GM21390 (cell line): ENCODE data around the gene CRYBB1.
"Not testable (repeated sequence)": the region's sequence is repeated elsewhere in the genome, so short reads cannot be mapped to it uniquely, and the experiment has no call there.

Experiments
- ATAC-seq: cut with Tn5 transposase; IDR thresholded peaks from one replicate; pipeline ENCODE4 v1.9.1; 2021; ENCODE audit not compliant: unreplicated experiment

Gene CRYBB1

GRCh38 chr22:26642465-26643417 lies 24.9 kb upstream of the CRYBB1 start:
- ATAC-seq, result no peak

- ATAC-seq, result no peak
Measured at GRCh38 chr22:26636296-26636695, 18.5 kb upstream of the CRYBB1 start.

GRCh38 chr22:26635117-26635516 lies 17.3 kb upstream of the CRYBB1 start:
- ATAC-seq, result no peak

- no peak for ATAC-seq
Measured at GRCh38 chr22:26634189-26634588, 16.4 kb upstream of the CRYBB1 start.

GRCh38 chr22:26632422-26633155 lies 14.8 kb upstream of the CRYBB1 start:
- ATAC-seq, result no peak

- no peak for ATAC-seq
Measured at GRCh38 chr22:26631282-26631681, 13.5 kb upstream of the CRYBB1 start.

- ATAC-seq, result no peak
Measured at GRCh38 chr22:26629988-26630761, 12.3 kb upstream of the CRYBB1 start.

- no peak for ATAC-seq
Measured at GRCh38 chr22:26624803-26625202, 7.0 kb upstream of the CRYBB1 start.

GRCh38 chr22:26623984-26624383 lies 6.2 kb upstream of the CRYBB1 start:
- no peak for ATAC-seq

GRCh38 chr22:26621663-26622062 lies 3.8 kb upstream of the CRYBB1 start, which contains the start of gene CRYBA4:
Gene CRYBA4 (plus strand): TSS chr22:26621963. CDS start chr22:26622597, 634 bp downstream.
- no peak for ATAC-seq

- ATAC-seq, result no peak
Measured at GRCh38 chr22:26620197-26620596, 2.4 kb upstream of the CRYBB1 start.

- no peak for ATAC-seq
Measured at GRCh38 chr22:26619510-26619909, 1.7 kb upstream of the CRYBB1 start.

- ATAC-seq, result no peak
Measured at GRCh38 chr22:26618455-26618854, 628 bp upstream of the CRYBB1 start.

- ATAC-seq, result no peak
Measured at GRCh38 chr22:26616650-26617049, 1.2 kb downstream of the CRYBB1 start.

- no peak for ATAC-seq
Measured at GRCh38 chr22:26615830-26616435, 1.9 kb downstream of the CRYBB1 start.

- ATAC-seq, result no peak
Measured at GRCh38 chr22:26615149-26615548, 2.7 kb downstream of the CRYBB1 start.

GRCh38 chr22:26614322-26614721 lies 3.5 kb downstream of the CRYBB1 start:
- ATAC-seq, result no peak

- ATAC-seq, result not testable (repeated sequence)
Measured at GRCh38 chr22:26613753-26614152, 4.1 kb downstream of the CRYBB1 start.

- ATAC-seq, result no peak
Measured at GRCh38 chr22:26612652-26613051, 5.2 kb downstream of the CRYBB1 start.

- no peak for ATAC-seq
Measured at GRCh38 chr22:26610996-26611395, 6.8 kb downstream of the CRYBB1 start.
